Gastrocnemius medialis (tissue), 4 donors: Measurements from ENCODE around the gene TMEM115. TPM values are rescaled to one million over a fixed set of nuclear protein-coding genes. Genes with fewer than 3 reads are reported as not detected.

Source experiments
- ATAC-seq, 2 donors: fragments of 150-250 bp; one replicate each; pipeline ENCODE4 v1.9.1; 2016
- DNase-seq, 2 donors: peaks; one replicate each; pipeline ENCODE4 v3.0.0-alpha.2; 2019
- H3K27ac ChIP-seq, 4 donors: fragments of 200-600 bp; sonication (generic); 1 replicate in 1 of 4; 2 replicates in 3 of 4; pipeline ENCODE4 v1.5.1; 2016 to 2018; ENCODE audit warnings: mild to moderate bottlenecking in 2 of 4, moderate library complexity in 1 of 4
- H3K27me3 ChIP-seq, 3 donors: fragments of 200-600 bp; sonication (generic) in 2 of 3; 1 replicate in 1 of 3; 2 replicates in 2 of 3; pipeline versions ENCODE4 v1.5.1 to v1.6.0; 2016 to 2019; ENCODE audit warnings: mild to moderate bottlenecking in 1 of 3, moderate library complexity in 1 of 3
- H3K36me3 ChIP-seq, 2 donors: fragments of 200-600 bp; sonication (generic) in 1 of 2; one replicate each; pipeline ENCODE4 v1.5.1; 2017 to 2018
- H3K4me1 ChIP-seq, 2 donors: fragments of 200-600 bp; sonication (generic) in 1 of 2; one replicate each; pipeline ENCODE4 v1.5.1; 2016 to 2017; ENCODE audit warnings: mild to moderate bottlenecking in 2 of 2
- H3K4me3 ChIP-seq, 4 donors: fragments of 200-600 bp; sonication (generic) in 3 of 4; 1 replicate in 1 of 4; 2 replicates in 3 of 4; pipeline ENCODE4 v1.5.1; 2016 to 2019; ENCODE audit warnings: mild to moderate bottlenecking in 2 of 4
- H3K9me3 ChIP-seq, 3 donors: fragments of 200-600 bp; sonication (generic) in 2 of 3; 1 replicate in 1 of 3; 2 replicates in 2 of 3; pipeline ENCODE4 v1.5.1; 2016 to 2019
- POLR2A ChIP-seq, 2 donors: fragments of 450-650 bp; IDR thresholded peaks; one replicate each; pipeline ENCODE4 v1.6.1; 2017; ENCODE audit warnings: antibody characterized with exemption in 2 of 2, mild to moderate bottlenecking in 2 of 2, moderate library complexity in 2 of 2
- in situ Hi-C, 4 donors: fragments of 200-750 bp; cut with MboI; loops; one replicate each; pipeline versions ENCODE4 v1.15.0 to v1.8.0; 2017; ENCODE audit warnings: low sequenced_read_pairs in 4 of 4
- intact Hi-C: fragments of 100-400 bp; cut with DNase I; formaldehyde crosslinking; loops from one replicate; pipeline ENCODE4 v1.15.1; 2023; ENCODE audit warnings: low total_unique reads
- total RNA-seq, 4 donors: library from RNA; depleted of rRNA; stranded (reverse); fragments of >200 nt; gene quantifications; one replicate each; pipeline versions ENCODE4 v1.1.0 to v1.2.3, GENCODE V29; 2016
- TF ChIP-seq, protein P1 (sequence below), 5 experiments: fragments of 450-650 bp in 3 of 5; fragments of 200-600 bp in 2 of 5; sonication (generic) in 2 of 5; IDR thresholded peaks in 4 of 5; conservative IDR thresholded peaks in 1 of 5; 1 replicate in 4 of 5; 2 replicates in 1 of 5; pipeline ENCODE4 v1.5.1; 2016 to 2019; ENCODE audit warnings: antibody characterized with exemption in 5 of 5, mild to moderate bottlenecking in 3 of 5, moderate library complexity in 3 of 5

Gene TMEM115
- total RNA-seq, 4 donors from 2014 or later, result 26.9 to 57.8 (median 42.3) TPM

DNA sequence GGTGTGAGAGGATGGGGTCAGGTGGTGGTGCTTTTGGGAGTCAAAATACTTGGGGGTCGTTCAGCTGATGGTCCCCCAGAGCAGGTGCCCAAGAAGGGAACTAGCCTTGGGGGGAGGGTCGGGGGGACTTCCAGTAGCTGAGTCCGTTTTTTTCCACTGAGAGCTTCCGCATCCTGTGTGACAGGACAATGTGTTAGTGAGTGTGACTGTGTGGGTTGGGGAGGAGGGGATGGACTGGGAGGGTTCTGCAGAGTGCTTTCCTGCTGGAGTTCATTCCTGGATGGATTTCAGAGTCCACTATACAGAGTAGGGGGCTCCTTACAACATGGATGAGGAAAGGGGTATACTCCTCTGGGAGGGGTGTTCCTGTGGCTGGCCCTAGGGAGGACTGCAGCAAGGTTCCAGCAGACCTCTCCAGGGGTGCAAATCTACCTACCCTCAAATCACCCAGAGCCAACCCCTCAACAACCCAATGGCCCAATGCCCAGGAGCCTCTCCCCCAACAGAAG is 36.2 kb downstream of the TMEM115 start:
- Histone ChIP-seq H3K4me1 (peaks cover 50 to 53% of the 10 kb centered on the region in 2 donors), H3K27ac (peak overlapping the region; percentile 93 to 96 (median 95)), H3K4me3 (peak overlapping the region in 3 of 4 donors; percentile 72 to 80 (median 78)), H3K27me3 (no peaks in the 10 kb centered on the region), H3K36me3 (peaks cover 0 to 30% of the 10 kb centered on the region in 2 donors), H3K9me3 (no peaks in the 10 kb centered on the region)
- intact Hi-C loops (no loop called here), in situ Hi-C loops (no loop called here)
- ATAC-seq (no peak), DNase-seq (no peak)
- TF ChIP-seq, protein P1, sequence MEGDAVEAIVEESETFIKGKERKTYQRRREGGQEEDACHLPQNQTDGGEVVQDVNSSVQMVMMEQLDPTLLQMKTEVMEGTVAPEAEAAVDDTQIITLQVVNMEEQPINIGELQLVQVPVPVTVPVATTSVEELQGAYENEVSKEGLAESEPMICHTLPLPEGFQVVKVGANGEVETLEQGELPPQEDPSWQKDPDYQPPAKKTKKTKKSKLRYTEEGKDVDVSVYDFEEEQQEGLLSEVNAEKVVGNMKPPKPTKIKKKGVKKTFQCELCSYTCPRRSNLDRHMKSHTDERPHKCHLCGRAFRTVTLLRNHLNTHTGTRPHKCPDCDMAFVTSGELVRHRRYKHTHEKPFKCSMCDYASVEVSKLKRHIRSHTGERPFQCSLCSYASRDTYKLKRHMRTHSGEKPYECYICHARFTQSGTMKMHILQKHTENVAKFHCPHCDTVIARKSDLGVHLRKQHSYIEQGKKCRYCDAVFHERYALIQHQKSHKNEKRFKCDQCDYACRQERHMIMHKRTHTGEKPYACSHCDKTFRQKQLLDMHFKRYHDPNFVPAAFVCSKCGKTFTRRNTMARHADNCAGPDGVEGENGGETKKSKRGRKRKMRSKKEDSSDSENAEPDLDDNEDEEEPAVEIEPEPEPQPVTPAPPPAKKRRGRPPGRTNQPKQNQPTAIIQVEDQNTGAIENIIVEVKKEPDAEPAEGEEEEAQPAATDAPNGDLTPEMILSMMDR (IDR thresholded peaks at IDR 0.05 in 4 of 5, conservative IDR thresholded peaks at IDR 0.05 in 1 of 5), result no peak

DNA sequence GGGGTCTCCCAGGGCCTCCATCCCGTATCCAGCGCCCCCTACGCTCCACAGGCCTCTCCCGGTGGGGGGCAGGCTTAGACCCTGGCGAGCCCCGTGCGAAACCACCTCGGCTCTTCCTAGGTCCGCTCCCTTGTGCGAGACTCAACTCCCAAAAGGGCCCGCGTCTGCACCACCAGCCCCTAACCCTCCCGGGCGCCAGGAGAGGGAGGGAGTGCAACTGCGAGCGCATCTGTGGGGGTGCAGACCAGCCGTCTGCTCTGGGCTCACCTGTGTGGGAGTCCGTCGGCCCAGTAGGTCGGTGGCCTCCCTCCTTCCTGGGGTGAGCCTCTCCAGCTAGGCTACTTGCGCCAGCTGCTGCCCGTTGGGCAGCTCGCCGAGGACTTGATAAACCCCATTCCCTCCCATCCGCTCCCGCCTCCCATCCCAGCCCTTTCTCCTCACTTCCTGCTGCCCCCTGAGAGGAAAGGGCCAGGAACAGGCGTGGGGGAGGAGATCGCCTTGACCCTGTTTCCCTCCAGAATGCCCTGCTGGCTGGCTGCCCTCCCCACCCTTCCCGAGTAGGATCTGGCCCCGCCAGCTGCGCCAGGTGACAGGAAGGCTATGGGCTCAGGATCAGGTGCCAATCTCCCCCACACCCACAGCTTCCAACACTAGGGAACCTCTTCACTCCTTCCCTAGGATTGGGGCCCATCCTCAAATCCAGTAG is 36.8 kb downstream of the TMEM115 start, which contains the start of gene HYAL2:
Gene HYAL2, minus strand, starts transcription at position 360 of the 706 bp plus-strand sequence. CDS start 2,256 bp downstream, outside the sequence.
- peak in 1 of 2 donors; percentile 27 for TF ChIP-seq POLR2A (IDR thresholded peaks at IDR 0.05)
- TF ChIP-seq, protein P1 (IDR thresholded peaks at IDR 0.05 in 4 of 5, conservative IDR thresholded peaks at IDR 0.05 in 1 of 5), result no peak
- ATAC-seq (no peak), DNase-seq (no peak)
- intact Hi-C loops (no loop called here), in situ Hi-C loops (no loop called here)
- H3K36me3 ChIP-seq, result peaks cover 0 to 33% of the 10 kb centered on the region in 2 donors
- H3K4me3 ChIP-seq, result peak within 1 kb of the TSS; percentile 72 to 85 (median 79)
- peaks cover 56 to 57% of the 10 kb centered on the region in 2 donors for H3K4me1 ChIP-seq
- H3K9me3 ChIP-seq, result no peaks in the 10 kb centered on the region
- H3K27me3 ChIP-seq, result no peaks in the 10 kb centered on the region
- peak within 1 kb of the TSS; percentile 93 to 96 (median 95) for H3K27ac ChIP-seq

DNA sequence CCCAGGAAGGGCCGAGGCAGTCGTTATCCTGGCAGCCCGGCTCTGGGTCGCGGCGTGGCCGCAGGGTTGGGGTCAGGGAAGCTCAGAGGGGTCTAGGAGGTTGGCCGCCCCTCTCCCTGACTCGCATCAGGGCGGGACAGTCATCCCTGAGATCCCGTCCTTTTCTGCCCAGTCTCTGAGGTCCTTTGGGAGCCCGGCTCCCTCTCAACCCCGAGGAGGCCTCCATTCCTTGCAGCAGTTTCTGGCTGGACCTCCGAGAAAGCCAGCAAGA is 37.3 kb downstream of the TMEM115 start:
- no peak for DNase-seq

DNA sequence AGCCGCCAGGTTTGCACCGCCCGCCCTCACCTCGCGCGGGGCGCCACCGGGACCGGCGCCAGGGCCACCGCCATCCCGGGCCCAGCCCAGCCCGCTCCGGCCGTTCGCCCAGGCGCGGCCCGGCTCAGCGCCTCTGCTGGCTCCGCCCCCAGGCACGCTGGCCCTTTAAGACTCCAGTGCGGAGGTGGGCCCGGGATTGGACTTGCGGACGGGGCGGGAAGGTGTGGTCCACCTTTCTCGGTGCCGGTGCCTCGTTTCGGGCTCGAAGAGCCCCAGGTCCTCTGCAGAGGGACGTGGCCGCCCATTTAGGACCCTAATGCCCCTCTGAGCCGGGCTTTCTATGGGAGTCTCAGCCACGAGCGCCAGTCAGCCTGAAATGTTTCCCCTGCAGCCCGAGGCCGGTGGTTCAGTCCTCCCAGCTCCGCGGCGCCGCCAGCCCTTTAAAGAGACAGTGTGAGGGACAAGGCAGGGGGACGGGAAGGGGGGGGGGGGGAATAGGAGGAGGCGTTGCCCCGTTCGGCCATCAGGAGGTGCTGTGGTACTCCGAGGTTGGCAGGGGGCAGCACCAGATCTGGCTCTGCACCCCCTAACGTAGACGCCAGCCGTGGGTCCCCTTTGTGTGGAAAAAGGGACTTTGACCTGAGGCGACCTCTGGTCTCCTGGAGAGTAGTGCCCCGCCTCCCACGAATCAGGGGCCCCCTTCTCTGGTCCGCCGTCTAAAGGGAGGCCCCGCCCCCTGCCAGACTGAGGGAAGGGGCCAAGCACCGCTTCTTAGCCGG is 37.8 kb downstream of the TMEM115 start:
- intact Hi-C loops (loop anchor here (1.0 to 2.0 kb wide), 2 partner anchors 16 to 21 kb away; no protein-coding TSS in a partner anchor), in situ Hi-C loops (no loop called here)
- Histone ChIP-seq H3K9me3 (no peaks in the 10 kb centered on the region), H3K36me3 (peaks cover 0 to 32% of the 10 kb centered on the region in 2 donors), H3K27ac (peak overlapping the region; percentile 93 to 96 (median 95)), H3K4me1 (peaks cover 54 to 56% of the 10 kb centered on the region in 2 donors), H3K4me3 (peak overlapping the region; percentile 72 to 85 (median 79)), H3K27me3 (no peaks in the 10 kb centered on the region)
- ATAC-seq (peak; percentile 88), DNase-seq (peak; percentile 82 to 88)
- TF ChIP-seq, protein P1 (IDR thresholded peaks at IDR 0.05 in 4 of 5, conservative IDR thresholded peaks at IDR 0.05 in 1 of 5), result peak; percentile 44 to 71 (median 59)
- peak in 1 of 2 donors; percentile 75 for TF ChIP-seq POLR2A (IDR thresholded peaks at IDR 0.05)

More for the DNA sequence above, 37.3 kb downstream of the TMEM115 start:
- no peak for TF ChIP-seq POLR2A (IDR thresholded peaks at IDR 0.05)
- TF ChIP-seq, protein P1 (IDR thresholded peaks at IDR 0.05 in 4 of 5, conservative IDR thresholded peaks at IDR 0.05 in 1 of 5), result no peak
- H3K36me3 ChIP-seq, result peaks cover 0 to 33% of the 10 kb centered on the region in 2 donors
- H3K27me3 ChIP-seq, result no peaks in the 10 kb centered on the region
- intact Hi-C loops (no loop called here), in situ Hi-C loops (no loop called here)
- H3K4me3 ChIP-seq, result peak overlapping the region; percentile 72 to 85 (median 79)
- peak overlapping the region; percentile 93 to 96 (median 95) for H3K27ac ChIP-seq
- no peaks in the 10 kb centered on the region for H3K9me3 ChIP-seq
- H3K4me1 ChIP-seq, result peaks cover 56 to 57% of the 10 kb centered on the region in 2 donors
- no peak for ATAC-seq
